Fibroblast of gingiva (primary cell): ENCODE data around the gene PELI2.

Experiments used
- DNase-seq: peaks from one replicate; pipeline ENCODE4 v3.0.0-alpha.2; 2011; ENCODE audit warnings: low read depth

Gene PELI2

GRCh38 chr14:56117765-56118610 lies at the start of gene PELI2:
Gene PELI2 (plus strand): TSS chr14:56118411. CDS start chr14:56118661, 250 bp downstream.
- DNase-seq, result peak; percentile 84

DNA sequence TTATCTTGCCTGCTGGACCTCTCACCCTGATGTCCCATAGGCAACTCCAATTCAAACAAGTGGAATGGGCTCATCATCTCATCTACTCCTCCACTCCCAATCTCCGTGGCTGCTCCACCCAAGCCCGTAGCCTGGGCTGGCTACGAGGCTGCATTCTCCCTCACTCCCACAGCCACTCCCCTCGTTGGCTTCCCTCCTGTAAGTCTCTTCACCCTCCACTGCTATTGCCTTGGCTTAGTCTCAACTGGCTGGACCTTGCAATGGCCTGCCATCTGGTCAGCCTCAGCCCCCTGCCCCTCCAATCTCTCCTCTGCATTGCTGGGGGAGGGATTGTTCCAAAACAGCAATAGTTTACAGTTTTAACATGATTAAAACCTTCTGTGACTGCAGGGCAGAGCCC lies 44.4 kb upstream of the PELI2 start:
- no peak for DNase-seq

DNA sequence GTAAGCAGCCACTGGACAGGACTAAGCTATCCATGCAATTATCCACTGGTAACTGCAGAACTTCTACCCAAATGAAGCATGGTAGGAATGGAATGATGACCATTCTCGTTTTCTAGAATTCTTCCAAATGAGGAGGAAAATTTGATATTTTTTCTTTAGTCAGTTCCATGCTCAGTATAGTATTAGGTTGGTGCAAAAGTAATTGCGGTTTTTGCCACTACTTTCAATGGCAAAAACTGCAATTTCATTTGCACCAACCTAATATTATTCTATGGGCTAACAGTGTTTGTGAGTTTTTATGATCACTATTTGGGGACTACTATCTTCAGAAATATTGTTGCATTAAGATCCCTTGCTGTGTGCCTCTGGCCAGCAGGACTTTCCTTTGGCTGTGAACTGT lies 42.9 kb upstream of the PELI2 start:
- DNase-seq, result no peak

GRCh38 chr14:56081139-56081538 lies 37.1 kb upstream of the PELI2 start:
- peak; percentile 82 for DNase-seq

DNA sequence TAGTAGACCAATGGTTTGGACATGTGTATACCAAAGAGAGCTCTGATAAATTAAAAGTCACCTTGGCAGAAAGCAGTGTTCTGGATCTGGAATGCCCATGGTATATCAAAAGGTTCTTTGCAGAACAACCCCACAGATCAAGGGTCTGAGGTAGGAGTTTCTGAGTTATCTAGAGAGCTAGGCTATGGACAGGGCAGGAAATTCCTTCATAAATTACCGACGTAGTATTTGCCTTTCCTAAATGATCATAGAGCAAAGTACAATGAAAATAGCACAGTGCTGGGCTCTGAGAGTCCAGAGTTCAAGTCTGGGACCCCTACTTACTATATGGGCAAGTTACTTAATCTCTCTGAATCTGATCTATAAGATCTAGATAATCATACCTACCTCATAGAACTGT lies 35.3 kb upstream of the PELI2 start:
- no peak for DNase-seq

GRCh38 chr14:56085471-56085870 lies 32.7 kb upstream of the PELI2 start:
- DNase-seq, result no peak

- DNase-seq, result no peak
Observed at GRCh38 chr14:56087671-56088471, 30.3 kb upstream of the PELI2 start.

- no peak for DNase-seq
Observed at GRCh38 chr14:56088941-56089340, 29.3 kb upstream of the PELI2 start.

DNA sequence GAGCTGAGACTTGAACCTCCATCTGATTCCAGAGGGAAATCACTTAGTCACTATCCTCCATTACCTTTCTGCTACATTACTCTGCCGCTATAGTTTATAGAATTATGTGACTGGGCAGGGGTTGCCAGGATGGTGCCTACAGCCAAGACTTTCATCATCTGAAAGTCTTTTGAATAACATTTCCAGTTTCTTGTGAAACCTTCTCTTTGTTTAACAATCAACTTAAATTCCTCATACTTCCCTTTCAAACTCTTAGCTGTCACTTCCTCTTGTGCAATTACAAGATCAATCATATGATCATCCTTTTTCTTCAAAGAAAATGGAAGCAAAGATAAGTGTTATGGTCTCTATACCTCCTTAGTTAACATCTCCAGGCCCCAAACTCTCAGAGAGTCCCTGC lies 25.4 kb upstream of the PELI2 start:
- peak; percentile 64 for DNase-seq

- DNase-seq, result no peak
Observed at GRCh38 chr14:56094076-56094475, 24.1 kb upstream of the PELI2 start.

DNA sequence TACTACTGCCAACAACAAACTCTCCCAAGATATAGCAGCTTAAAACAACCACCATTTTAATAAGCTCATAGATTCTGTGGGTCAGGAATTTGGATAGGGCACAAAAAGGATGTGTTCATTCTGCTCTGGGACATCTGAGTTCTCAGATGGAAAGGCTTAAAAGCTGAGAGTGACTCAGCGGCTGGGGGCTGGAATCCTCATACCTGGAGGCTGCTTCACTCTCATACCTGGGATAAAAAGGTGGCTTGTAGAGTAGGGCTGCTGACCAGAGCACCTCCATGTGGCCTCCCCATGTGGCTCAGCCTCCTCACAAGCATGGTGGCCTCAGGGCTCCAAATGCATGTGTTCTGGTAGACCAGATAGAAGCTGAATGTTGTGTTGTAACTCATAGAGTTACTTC lies 20.2 kb upstream of the PELI2 start:
- DNase-seq, result no peak

GRCh38 chr14:56099081-56099797 lies 19.0 kb upstream of the PELI2 start:
- DNase-seq, result no peak

DNA sequence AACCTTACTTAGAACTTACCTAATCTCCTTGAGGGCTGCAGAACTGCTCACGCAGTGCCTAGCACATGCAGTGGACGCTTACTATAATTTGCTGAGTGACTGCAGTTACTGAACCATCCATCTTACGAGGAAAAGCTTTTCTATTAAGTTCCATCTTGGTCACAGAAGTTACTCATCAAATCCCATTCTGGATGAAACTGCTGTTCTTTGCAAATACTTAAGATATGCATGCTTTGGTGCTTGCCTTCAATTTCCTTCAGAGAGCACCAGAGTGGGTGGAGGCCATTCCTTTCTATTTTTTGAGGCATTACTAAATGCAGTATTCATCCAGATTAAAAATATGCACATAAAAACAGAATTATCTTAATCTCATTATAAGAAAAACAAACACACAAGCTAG lies 17.7 kb upstream of the PELI2 start:
- DNase-seq, result peak; percentile 20

GRCh38 chr14:56102941-56103340 lies 15.3 kb upstream of the PELI2 start:
- DNase-seq, result peak; percentile 59

GRCh38 chr14:56107615-56108014 lies 10.6 kb upstream of the PELI2 start:
- DNase-seq, result no peak

DNA sequence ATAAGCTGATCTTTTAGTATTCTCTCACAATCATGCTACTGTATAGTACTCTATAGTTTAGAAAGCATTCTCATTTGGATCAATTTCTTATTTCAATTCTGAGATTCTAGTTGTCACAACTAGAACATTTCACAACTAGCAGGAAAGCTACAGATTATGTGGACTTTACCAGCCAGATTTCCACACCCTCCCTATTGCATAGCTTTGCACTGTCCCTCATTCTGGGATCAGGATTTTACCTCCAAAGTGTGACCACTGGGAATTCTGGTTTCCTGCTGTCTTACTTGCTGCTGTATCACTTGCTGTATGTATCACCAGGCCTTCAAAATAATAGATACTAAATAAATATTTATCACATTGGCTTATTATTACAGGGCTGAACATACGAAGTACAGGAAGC lies 10.2 kb upstream of the PELI2 start:
- DNase-seq, result no peak

DNA sequence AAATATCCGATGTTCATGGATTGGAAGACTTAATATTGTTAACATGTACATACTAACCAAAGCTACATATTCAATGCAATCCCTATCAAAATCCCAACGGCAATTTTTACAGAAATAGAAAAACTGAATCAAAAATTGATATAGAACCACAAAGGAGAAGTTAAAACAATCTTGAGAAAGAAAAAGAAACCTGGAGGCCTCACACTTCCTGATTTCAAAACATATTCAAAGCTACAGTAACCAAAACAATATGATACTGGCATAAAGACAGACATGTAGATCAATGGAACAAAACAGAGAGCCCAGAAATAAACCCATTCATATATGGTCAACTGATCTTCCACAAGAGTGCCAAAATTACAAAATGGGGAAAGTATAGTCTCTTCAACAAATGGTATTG lies 5.4 kb upstream of the PELI2 start:
- no peak for DNase-seq

DNA sequence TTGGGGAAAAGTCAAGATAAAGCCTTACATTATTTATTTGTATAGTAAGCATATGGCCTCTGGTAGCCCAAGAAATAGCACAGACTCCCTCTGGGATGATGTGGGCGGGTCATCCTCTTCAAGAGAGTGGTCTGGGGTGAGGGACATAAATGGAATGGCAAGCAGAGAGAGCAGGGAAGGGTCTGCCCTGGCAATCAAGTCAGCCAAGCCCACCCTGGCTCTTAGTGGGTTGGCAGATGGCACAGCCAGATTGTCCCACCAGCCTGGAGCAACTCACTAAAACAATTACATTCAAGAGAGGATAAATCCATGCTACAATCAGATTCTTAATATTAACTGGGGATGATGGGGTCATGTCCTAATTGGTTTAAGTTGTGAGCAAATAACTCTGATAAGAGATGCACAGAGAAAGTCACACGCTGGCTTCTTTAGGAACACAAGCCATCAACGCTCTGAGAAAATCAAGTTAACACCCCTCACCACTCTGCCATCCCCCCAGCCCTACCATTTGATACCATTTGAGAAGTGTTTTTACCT lies 2.8 kb upstream of the PELI2 start:
- DNase-seq, result no peak

DNA sequence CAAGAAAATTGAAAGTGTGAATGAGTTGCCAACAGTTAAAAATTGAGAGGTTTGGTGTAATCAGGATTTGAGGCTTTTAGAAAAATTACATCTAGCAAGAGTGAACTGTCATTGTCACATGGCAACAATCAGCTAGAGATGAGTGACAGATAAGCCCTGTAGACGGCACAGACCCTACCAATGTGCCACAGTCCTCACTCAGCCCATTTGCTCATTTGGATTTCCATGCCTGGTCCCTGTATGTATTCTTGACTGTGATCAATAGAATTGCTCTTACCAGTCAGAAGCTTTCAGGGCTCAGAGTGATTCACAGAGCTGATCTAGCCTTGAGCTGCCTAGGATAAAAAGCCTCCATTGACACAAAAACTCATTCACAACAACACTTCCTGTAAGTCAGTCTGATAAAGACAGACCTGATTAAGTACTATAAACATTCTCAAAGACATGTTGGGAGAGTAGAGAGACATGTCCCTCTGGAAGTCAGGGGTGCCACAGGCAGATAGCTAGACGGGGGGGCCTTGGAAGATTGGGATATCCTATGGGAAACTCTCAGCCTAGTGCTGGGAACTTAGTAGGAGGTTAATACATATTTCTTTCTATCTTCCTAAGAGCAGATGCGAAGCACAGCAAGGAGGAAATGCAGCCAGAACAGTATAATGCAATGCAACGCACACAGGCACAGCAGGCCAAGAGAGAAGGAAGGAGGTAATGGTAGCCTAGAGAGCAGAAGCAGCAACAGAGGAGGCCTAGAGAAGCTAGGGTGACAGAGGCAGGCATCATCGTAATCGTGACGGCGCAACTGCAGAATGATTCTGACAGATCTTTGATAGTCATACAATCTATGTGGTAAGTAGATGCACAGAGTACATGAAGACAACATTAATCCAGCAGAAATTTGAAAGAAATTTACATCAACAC lies 2.0 kb upstream of the PELI2 start:
- DNase-seq, result no peak

- peak; percentile 11 for DNase-seq
Observed at GRCh38 chr14:56118611-56119181, 485 bp downstream of the PELI2 start.
